H1 (cell line): ENCODE data around the gene YIPF2. TPM values are rescaled to one million over a fixed set of nuclear protein-coding genes. Genes with fewer than 3 reads are reported as not detected.

Experiments used
- CTCF ChIA-PET: fragments of 300-600 bp; sonication (Branson Sonifier 250); formaldehyde crosslinking; loops from one replicate; lab custom pipeline; 2021; ENCODE audit not compliant: partially characterized antibody; lab: Charles Lee
- POLR2A ChIA-PET: fragments of 300-600 bp; sonication (Branson Sonifier 250); formaldehyde crosslinking; loops from one replicate; lab custom pipeline; 2021; ENCODE audit warnings: inconsistent platforms; ENCODE audit not compliant: partially characterized antibody; lab: Charles Lee
- DNase-seq, 2 experiments: peaks; one replicate each; pipeline versions ENCODE4 v3.0.0 to v3.0.0-alpha.2; 2010 to 2022; ENCODE audit warnings: low spot score in 2 of 2, low read depth in 1 of 2, mixed read lengths in 1 of 2
- FAIRE-seq: peaks from 2 replicates; lab custom pipeline; 2011; peaks lifted over from hg19 to GRCh38; lab: Jason Lieb, UNC
- H2AFZ ChIP-seq: 2 replicates; pipeline ENCODE4 v1.8.1; 2012; ENCODE audit warnings: low read length, inconsistent platforms
- H2AK5ac ChIP-seq: 2 replicates; pipeline ENCODE4 v1.6.1; 2013; ENCODE audit warnings: low read depth, low read length
- H2BK120ac ChIP-seq: replicated peaks from 2 replicates; pipeline ENCODE3; 2013; ENCODE audit warnings: low read depth, low read length, inconsistent platforms
- H2BK12ac ChIP-seq: 2 replicates; pipeline ENCODE4 v1.6.1; 2013; ENCODE audit warnings: low read depth, low read length
- H2BK15ac ChIP-seq: 2 replicates; pipeline ENCODE4 v1.6.1; 2013; ENCODE audit warnings: low read length
- H2BK20ac ChIP-seq: 2 replicates; pipeline ENCODE4 v1.6.1; 2013; ENCODE audit warnings: low read length
- H2BK5ac ChIP-seq: 2 replicates; pipeline ENCODE4 v1.6.1; 2013; ENCODE audit warnings: low read depth, low read length
- H3K14ac ChIP-seq: 2 replicates; pipeline ENCODE4 v1.6.1; 2013; ENCODE audit warnings: inconsistent platforms; ENCODE audit not compliant: insufficient read length
- H3K18ac ChIP-seq: 2 replicates; pipeline ENCODE4 v1.6.1; 2013; ENCODE audit warnings: low read length; ENCODE audit errors: extremely low read depth
- H3K23ac ChIP-seq: 2 replicates; pipeline ENCODE4 v1.6.1; 2013; ENCODE audit warnings: inconsistent platforms; ENCODE audit not compliant: insufficient read length
- H3K23me2 ChIP-seq: 2 replicates; pipeline ENCODE4 v1.6.1; 2013; ENCODE audit warnings: low read depth, low read length
- H3K27ac ChIP-seq: 2 replicates; pipeline ENCODE4 v1.6.1; 2011; ENCODE audit warnings: low read depth, low read length, inconsistent platforms
- H3K27me3 ChIP-seq, 4 experiments: replicated peaks in 1 of 4; 1 replicate in 1 of 4; 2 replicates in 3 of 4; pipeline versions ENCODE4 v1.6.1 to v1.8.1; 2011 to 2013; ENCODE audit warnings: low read length in 3 of 4, mild to moderate bottlenecking in 3 of 4, inconsistent platforms in 2 of 4, mixed read lengths in 2 of 4, moderate library complexity in 1 of 4; ENCODE audit not compliant: control insufficient read depth in 3 of 4, insufficient read depth in 3 of 4; ENCODE audit errors: extremely low read depth in 1 of 4
- H3K36me3 ChIP-seq, 4 experiments: 2 replicates each; pipeline versions ENCODE4 v1.6.1 to v1.8.1; 2011 to 2013; ENCODE audit warnings: mild to moderate bottlenecking in 4 of 4, low read length in 3 of 4, moderate library complexity in 2 of 4, control low read depth in 1 of 4, inconsistent platforms in 1 of 4; ENCODE audit not compliant: insufficient read depth in 4 of 4, control insufficient read depth in 2 of 4
- H3K4ac ChIP-seq: replicated peaks from 2 replicates; pipeline ENCODE3; 2013; ENCODE audit warnings: low read length, low read depth, mixed read lengths, inconsistent platforms; ENCODE audit not compliant: insufficient read length
- H3K4me1 ChIP-seq, 4 experiments: replicated peaks in 1 of 4; 1 replicate in 1 of 4; 2 replicates in 3 of 4; pipeline versions ENCODE4 v1.6.1 to v1.8.1; 2011 to 2013; ENCODE audit warnings: low read length in 3 of 4, inconsistent platforms in 2 of 4, mixed read lengths in 1 of 4; ENCODE audit not compliant: insufficient read depth in 4 of 4, control insufficient read depth in 3 of 4
- H3K4me2 ChIP-seq, 2 experiments: 2 replicates each; pipeline versions ENCODE4 v1.6.1 to v1.8.1; 2011 to 2013; ENCODE audit warnings: low read depth in 2 of 2, low read length in 2 of 2, control low read depth in 1 of 2, inconsistent platforms in 1 of 2, mild to moderate bottlenecking in 1 of 2; ENCODE audit not compliant: insufficient read depth in 1 of 2
- H3K4me3 ChIP-seq, 4 experiments: fragments of 200-600, 300-600 bp in 1 of 4; sonication (generic), shearing (Covaris generic), sonication (Bioruptor Twin) in 1 of 4; 2 replicates each; pipeline versions ENCODE4 v1.5.1 to v1.8.1; 2011 to 2016; ENCODE audit warnings: low read length in 4 of 4, low read depth in 3 of 4, control low read depth in 2 of 4, inconsistent platforms in 2 of 4, mild to moderate bottlenecking in 2 of 4, mixed read lengths in 1 of 4, moderate library complexity in 1 of 4; ENCODE audit not compliant: insufficient read depth in 2 of 4; ENCODE audit errors: extremely low read depth in 1 of 4
- H3K56ac ChIP-seq: replicated peaks from 2 replicates; pipeline ENCODE3; 2013; ENCODE audit warnings: low read depth, mild to moderate bottlenecking, mixed read lengths, low read length, inconsistent platforms; ENCODE audit not compliant: insufficient read length
- H3K79me1 ChIP-seq: 2 replicates; pipeline ENCODE4 v1.6.1; 2013; ENCODE audit warnings: low read depth, low read length, control low read depth
- H3K79me2 ChIP-seq, 2 experiments: 2 replicates each; pipeline versions ENCODE4 v1.6.1 to v1.8.1; 2012 to 2013; ENCODE audit warnings: low read length in 2 of 2, mild to moderate bottlenecking in 2 of 2, inconsistent platforms in 1 of 2; ENCODE audit not compliant: insufficient read depth in 2 of 2, control insufficient read depth in 1 of 2
- H3K9ac ChIP-seq, 4 experiments: replicated peaks in 1 of 4; 1 replicate in 1 of 4; 2 replicates in 3 of 4; pipeline versions ENCODE4 v1.6.1 to v1.8.1; 2011 to 2013; ENCODE audit warnings: low read depth in 3 of 4, low read length in 3 of 4, control low read depth in 2 of 4, mild to moderate bottlenecking in 2 of 4, moderate library complexity in 2 of 4, inconsistent platforms in 1 of 4; ENCODE audit errors: extremely low read depth in 1 of 4
- H3K9me3 ChIP-seq, 2 experiments: 2 replicates each; pipeline versions ENCODE4 v1.6.1 to v1.8.1; 2012 to 2013; ENCODE audit warnings: mild to moderate bottlenecking in 2 of 2, moderate library complexity in 2 of 2, control low read depth in 1 of 2, inconsistent platforms in 1 of 2, low read depth in 1 of 2, low read length in 1 of 2, mixed read lengths in 1 of 2; ENCODE audit not compliant: insufficient read depth in 2 of 2
- H4K20me1 ChIP-seq, 2 experiments: replicated peaks in 1 of 2; 2 replicates each; pipeline versions ENCODE3 to v1.8.1; 2011 to 2013; ENCODE audit warnings: inconsistent platforms in 2 of 2, low read length in 2 of 2, mild to moderate bottlenecking in 1 of 2; ENCODE audit not compliant: insufficient read depth in 2 of 2, control insufficient read depth in 1 of 2
- H4K5ac ChIP-seq: 2 replicates; pipeline ENCODE4 v1.6.1; 2013; ENCODE audit warnings: low read length, low read depth, mixed read lengths, inconsistent platforms; ENCODE audit not compliant: insufficient read length
- H4K8ac ChIP-seq: 2 replicates; pipeline ENCODE4 v1.8.0; 2013; ENCODE audit warnings: mild to moderate bottlenecking, moderate library complexity, low read length, inconsistent platforms; ENCODE audit not compliant: insufficient read depth; ENCODE audit errors: extremely low read depth
- H4K91ac ChIP-seq: replicated peaks from 2 replicates; pipeline ENCODE3; 2013; ENCODE audit warnings: low read length, mixed read lengths, inconsistent platforms; ENCODE audit not compliant: insufficient read length
- BACH1 ChIP-seq: IDR thresholded peaks from 2 replicates; pipeline ENCODE4 v1.6.1; 2012; ENCODE audit warnings: low read length, improper control_type of control experiment
- CHD2 ChIP-seq: IDR thresholded peaks from 2 replicates; pipeline ENCODE4 v1.6.1; 2012; ENCODE audit warnings: low read length, improper control_type of control experiment
- EGR1 ChIP-seq: IDR thresholded peaks from 2 replicates; pipeline ENCODE4 v1.6.1; 2011; ENCODE audit warnings: low read depth, low read length, borderline replicate concordance
- KDM1A ChIP-seq: fragments of 200-600, 300-600 bp; sonication (generic); IDR thresholded peaks from 2 replicates; pipeline ENCODE4 v1.7.1; 2016; ENCODE audit warnings: mild to moderate bottlenecking, low read length, borderline replicate concordance
- POLR2AphosphoS5 ChIP-seq: IDR thresholded peaks from 2 replicates; pipeline ENCODE4 v1.6.1; 2011; ENCODE audit warnings: low read depth, low read length
- SIRT6 ChIP-seq: IDR thresholded peaks from one replicate; pipeline ENCODE4 v1.7.1; 2012; ENCODE audit warnings: low read length, inconsistent platforms
- TAF1 ChIP-seq: IDR thresholded peaks from 2 replicates; pipeline ENCODE4 v1.6.1; 2011; ENCODE audit warnings: mild to moderate bottlenecking, low read depth, low read length
- WGBS, 2 experiments: shearing (Covaris generic) in 1 of 2; methylation state at CpG; one replicate each; pipeline versions ENCODE4 v1.1.6 to v1.1.7; 2013 to 2015; ENCODE audit warnings: low lambda C conversion rate in 2 of 2, mixed read lengths in 2 of 2, inconsistent platforms in 1 of 2, low coverage in 1 of 2, missing lambda C conversion rate in 1 of 2; ENCODE audit not compliant: insufficient replicate concordance in 2 of 2, insufficient coverage in 1 of 2, insufficient read length in 1 of 2; ENCODE audit errors: extremely low coverage in 1 of 2, missing lambda C conversion rate in 1 of 2; 5-methylcytosine and 5-hydroxymethylcytosine counted together
- polyA plus RNA-seq, 7 experiments: library from polyadenylated mRNA; depleted of rRNA in 3 of 7; stranded (reverse) in 5 of 7; unstranded in 2 of 7; fragments of >200 nt in 5 of 7; fragments of 200-250 nt in 2 of 7; gene quantifications; 1 replicate in 5 of 7; 2 replicates in 1 of 7; 4 replicates in 1 of 7; pipeline versions ENCODE4 v1.2.1 to v1.2.3, GENCODE V29; 2011 to 2013; ENCODE audit warnings: missing spikeins in 2 of 7, mixed read lengths in 2 of 7
- total RNA-seq: library from RNA; stranded (reverse); fragmentation: NEBNext Ultra II Directional; extraction: Animal tissue kit (Norgen Biotek cat#: 25700); gene quantifications from 2 replicates; pipeline ENCODE4 v1.2.1, GENCODE V29; 2021

Gene YIPF2
- total and polyA plus RNA-seq, 2 of the 8 experiments (the other 6 are each of a cell fraction or from before 2014, with no cell fraction given): 48.3 to 112 TPM

DNA sequence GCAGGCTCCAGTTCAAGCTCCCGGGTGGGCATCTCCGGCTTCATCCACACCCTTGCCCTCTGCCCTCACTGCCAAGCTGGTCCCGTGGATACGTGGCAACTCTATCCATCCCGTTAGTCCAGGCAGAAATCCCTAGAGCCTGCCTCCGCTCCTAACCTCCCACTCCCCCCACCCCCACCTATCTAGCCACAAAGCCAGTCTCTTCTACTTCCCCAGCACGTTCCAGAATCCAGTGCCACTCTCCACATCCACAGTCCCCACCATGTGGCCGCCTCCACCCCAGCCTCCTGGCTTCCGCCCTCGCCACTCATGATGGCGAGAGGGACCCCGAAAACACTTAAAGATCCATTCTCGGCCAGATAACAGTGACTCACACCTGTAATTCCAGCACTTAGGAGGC, 3.8 kb downstream of the YIPF2 start:
- H4K20me1 ChIP-seq: peaks cover 2 to 11% of the 10 kb centered on the region in 2 experiments
- no peak overlapping the region for H3K27ac ChIP-seq
- H3K56ac ChIP-seq: no peak overlapping the region
- no peak overlapping the region for H4K91ac ChIP-seq
- no peak for DNase-seq
- H3K23me2 ChIP-seq: peaks cover 10% of the 10 kb centered on the region
- H3K27me3 ChIP-seq: no peaks in the 10 kb centered on the region
- peaks cover 8% of the 10 kb centered on the region; the same call in 1 of the 2 replicates for H3K79me1 ChIP-seq
- no peak overlapping the region for H3K18ac ChIP-seq
- no peak overlapping the region for H2BK120ac ChIP-seq
- H3K4ac ChIP-seq: no peak overlapping the region
- H2BK15ac ChIP-seq: no peak overlapping the region
- no peak overlapping the region for H3K23ac ChIP-seq
- no peak overlapping the region for H3K4me2 ChIP-seq
- no peak overlapping the region for H3K4me3 ChIP-seq
- no peak overlapping the region for H2BK12ac ChIP-seq
- H2AFZ ChIP-seq: no peak overlapping the region
- POLR2A ChIA-PET: interaction anchor here (0.9 to 1.7 kb wide), 3 partner anchors 9 to 13 kb away, joined by 5 to 8 read pairs (median 6); no protein-coding TSS in a partner anchor
- no peak overlapping the region for H2BK20ac ChIP-seq
- H3K14ac ChIP-seq: no peak overlapping the region
- CTCF ChIA-PET: interaction anchor here (1.0 to 1.7 kb wide), 3 partner anchors 9 to 45 kb away, joined by 4 to 7 read pairs (median 4); no protein-coding TSS in a partner anchor
- H2AK5ac ChIP-seq: no peak overlapping the region
- H2BK5ac ChIP-seq: no peak overlapping the region
- no peaks in the 10 kb centered on the region for H3K9me3 ChIP-seq
- no peak overlapping the region for H4K8ac ChIP-seq
- H3K36me3 ChIP-seq: peaks cover 0 to 39% (median 20%) of the 10 kb centered on the region in 4 experiments; a peak in 7 of 8 replicates
- no peak overlapping the region for H4K5ac ChIP-seq
- peaks cover 5 to 13% of the 10 kb centered on the region in 2 experiments; a peak in 3 of 4 replicates for H3K79me2 ChIP-seq
- no peak for FAIRE-seq
- H3K4me1 ChIP-seq: peaks cover 0 to 6% (median 1%) of the 10 kb centered on the region in 4 experiments; a peak in 4 of 7 replicates
- WGBS, 2 experiments: 96% methylated on average over 13 of the region's 13 CpGs; no CpG with 5 or more reads in 1 of the 2 experiments
- no peak overlapping the region for H3K9ac ChIP-seq
- no peak for TF ChIP-seq POLR2AphosphoS5
- TF ChIP-seq BACH1: no peak
- TF ChIP-seq TAF1: no peak
- no peak for TF ChIP-seq CHD2
- no peak for TF ChIP-seq KDM1A
- no peak for TF ChIP-seq SIRT6
- no peak for TF ChIP-seq EGR1
